ENCODE measurements around the gene LTB4R2.

Gene LTB4R2

DNA sequence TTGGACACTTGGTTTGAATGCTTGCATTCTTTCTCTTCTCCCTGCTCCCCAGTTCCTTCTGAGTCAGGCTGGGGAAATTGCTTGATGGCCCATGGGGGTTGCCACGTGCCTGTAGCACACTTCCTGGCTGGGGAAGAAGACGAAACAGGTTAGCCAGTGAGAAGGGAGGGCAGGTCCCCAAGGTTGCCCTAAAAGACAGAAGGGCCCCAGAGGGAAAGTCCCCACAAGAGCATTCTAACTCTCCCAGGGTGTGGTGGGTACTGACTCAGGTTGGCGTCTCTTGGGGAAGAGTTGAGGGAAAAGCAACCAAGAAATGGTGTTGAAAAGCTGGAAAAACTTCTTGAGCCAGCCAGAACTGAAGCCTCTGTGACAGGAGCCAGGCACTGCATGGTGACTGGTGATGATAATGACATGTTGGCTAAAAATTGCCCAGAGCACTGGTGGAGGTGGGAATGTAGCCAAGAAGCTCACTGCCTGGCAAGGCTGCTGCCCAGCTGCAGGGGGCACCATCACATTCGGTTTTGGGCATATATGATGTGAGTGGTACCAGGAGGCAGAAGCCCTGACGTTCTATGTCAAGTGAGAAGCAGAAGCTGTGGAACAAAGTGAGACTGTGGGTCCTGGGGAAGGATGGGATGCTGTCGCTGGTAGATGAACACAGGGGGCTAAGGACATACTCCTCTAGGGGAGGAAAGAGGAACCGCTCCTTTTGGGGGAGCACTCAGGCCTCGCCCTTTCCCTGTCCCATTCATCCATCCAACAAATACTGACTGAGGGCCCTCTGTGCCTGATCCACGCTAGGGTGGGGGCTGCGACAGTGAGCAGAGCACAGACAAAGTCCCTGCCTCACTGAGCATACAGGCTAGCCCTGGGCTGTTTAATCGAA is 30.4 kb upstream of the LTB4R2 start:
- Histone ChIP-seq H3K9me3 (ENCODE audit: control insufficient read depth, low read length) (no peaks in the 10 kb centered on the region), H3K36me3 (ENCODE audit: control insufficient read depth, insufficient read depth, low read length, severe bottlenecking) (no peaks in the 10 kb centered on the region), H3K4me3 (ENCODE audit: low read length) (no peak overlapping the region), H3K27me3 (replicated peaks; ENCODE audit: control insufficient read depth, insufficient read depth, low read length) (no peaks in the 10 kb centered on the region), H3K9ac (ENCODE audit: low read length) (no peak overlapping the region), H3K4me1 (ENCODE audit: control insufficient read depth, insufficient read depth, low read length) (peaks cover 38% of the 10 kb centered on the region)
- DNase-seq (ENCODE audit: low read depth): no peak

DNA sequence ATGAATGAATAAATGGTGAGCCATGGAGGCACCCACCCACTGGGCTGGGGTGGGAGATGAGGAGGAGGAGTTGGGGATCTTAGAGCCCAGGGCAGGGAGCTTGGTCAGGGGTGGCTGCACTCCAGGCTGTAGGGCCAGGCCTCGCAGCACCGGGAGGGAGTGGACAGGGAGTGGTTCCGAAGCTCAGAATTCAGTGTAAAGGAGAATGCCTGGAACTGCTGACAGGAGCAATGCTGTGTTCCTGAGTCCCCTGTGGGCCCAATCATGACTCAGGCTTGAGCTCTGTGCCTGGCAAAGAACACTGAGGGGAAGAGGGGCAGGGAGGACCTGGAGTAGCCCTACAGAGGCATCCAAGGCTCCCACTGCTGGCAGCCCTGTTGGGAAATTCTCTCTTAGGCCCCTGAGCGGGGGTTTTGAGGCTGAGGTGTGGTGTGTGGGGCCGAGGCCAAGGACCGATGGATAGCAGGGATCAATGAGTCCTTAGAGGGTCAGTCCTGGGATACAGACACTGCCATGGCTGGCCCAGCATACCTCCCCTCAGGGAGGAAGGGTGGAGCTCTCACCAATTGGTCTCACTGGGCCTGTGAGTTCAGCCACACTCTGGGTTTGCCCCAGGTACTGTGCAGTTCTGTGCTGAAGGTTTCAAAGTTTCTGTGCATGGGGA is 29.0 kb upstream of the LTB4R2 start:
- peak; percentile 42 for DNase-seq (ENCODE audit: low read depth)
- no peaks in the 10 kb centered on the region for H3K9me3 ChIP-seq (ENCODE audit: control insufficient read depth, low read length)
- H3K27me3 ChIP-seq (replicated peaks; ENCODE audit: control insufficient read depth, insufficient read depth, low read length): no peaks in the 10 kb centered on the region
- H3K4me1 ChIP-seq (ENCODE audit: control insufficient read depth, insufficient read depth, low read length): peaks cover 38% of the 10 kb centered on the region
- H3K9ac ChIP-seq (ENCODE audit: low read length): peak overlapping the region; percentile 55
- peak overlapping the region; percentile 13 for H3K4me3 ChIP-seq (ENCODE audit: low read length)
- H3K36me3 ChIP-seq (ENCODE audit: control insufficient read depth, insufficient read depth, low read length, severe bottlenecking): no peaks in the 10 kb centered on the region

DNA sequence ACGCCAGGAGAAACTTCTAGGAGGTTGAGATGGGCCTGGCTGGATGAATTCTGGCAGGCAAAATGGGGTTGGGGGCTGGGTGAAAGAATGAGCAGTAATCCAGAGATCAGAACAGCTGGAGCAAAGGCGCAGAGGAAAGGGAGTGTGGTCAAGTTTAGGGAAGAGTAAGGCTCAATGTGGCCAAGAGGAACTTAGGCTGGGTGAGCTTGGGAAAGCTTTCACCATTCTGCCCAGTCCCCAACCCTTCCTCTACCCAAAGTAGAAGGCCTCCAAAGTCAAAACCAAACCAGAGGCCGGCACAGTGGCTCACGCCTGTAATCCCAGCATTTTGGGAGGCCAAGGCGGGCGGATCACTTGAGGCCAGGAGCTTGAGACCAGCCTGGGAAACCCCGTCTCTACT is 28.3 kb upstream of the LTB4R2 start:
- peaks cover 38% of the 10 kb centered on the region for H3K4me1 ChIP-seq (ENCODE audit: control insufficient read depth, insufficient read depth, low read length)
- DNase-seq (ENCODE audit: low read depth): no peak
- H3K9me3 ChIP-seq (ENCODE audit: control insufficient read depth, low read length): no peaks in the 10 kb centered on the region
- no peak overlapping the region for H3K9ac ChIP-seq (ENCODE audit: low read length)
- H3K36me3 ChIP-seq (ENCODE audit: control insufficient read depth, insufficient read depth, low read length, severe bottlenecking): no peaks in the 10 kb centered on the region
- H3K4me3 ChIP-seq (ENCODE audit: low read length): no peak overlapping the region
- no peaks in the 10 kb centered on the region for H3K27me3 ChIP-seq (replicated peaks; ENCODE audit: control insufficient read depth, insufficient read depth, low read length)

DNA sequence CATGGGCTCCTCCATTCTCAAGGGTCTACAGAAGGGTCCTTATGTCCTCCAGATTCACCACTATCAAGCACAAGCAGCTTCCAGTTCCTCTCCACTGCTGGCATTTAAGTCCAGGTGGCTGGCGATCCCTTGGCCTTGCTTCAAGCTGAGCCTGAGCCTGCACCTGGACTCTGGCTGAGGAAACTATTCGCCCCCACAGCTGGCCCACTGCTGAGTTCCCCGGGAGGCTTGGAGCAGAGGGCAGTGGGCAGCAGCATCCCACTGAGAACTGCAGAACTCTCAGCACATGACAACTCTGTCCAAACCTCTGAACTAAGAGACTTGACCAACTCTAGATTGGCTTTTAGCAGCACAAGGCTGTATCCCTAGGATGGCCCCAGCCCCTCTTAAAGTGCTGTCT is 27.2 kb upstream of the LTB4R2 start:
- H3K36me3 ChIP-seq (ENCODE audit: control insufficient read depth, insufficient read depth, low read length, severe bottlenecking): no peaks in the 10 kb centered on the region
- no peak overlapping the region for H3K9ac ChIP-seq (ENCODE audit: low read length)
- peaks cover 29% of the 10 kb centered on the region for H3K4me1 ChIP-seq (ENCODE audit: control insufficient read depth, insufficient read depth, low read length)
- H3K4me3 ChIP-seq (ENCODE audit: low read length): no peak overlapping the region
- H3K9me3 ChIP-seq (ENCODE audit: control insufficient read depth, low read length): no peaks in the 10 kb centered on the region
- H3K27me3 ChIP-seq (replicated peaks; ENCODE audit: control insufficient read depth, insufficient read depth, low read length): no peaks in the 10 kb centered on the region
- DNase-seq (ENCODE audit: low read depth): no peak

DNA sequence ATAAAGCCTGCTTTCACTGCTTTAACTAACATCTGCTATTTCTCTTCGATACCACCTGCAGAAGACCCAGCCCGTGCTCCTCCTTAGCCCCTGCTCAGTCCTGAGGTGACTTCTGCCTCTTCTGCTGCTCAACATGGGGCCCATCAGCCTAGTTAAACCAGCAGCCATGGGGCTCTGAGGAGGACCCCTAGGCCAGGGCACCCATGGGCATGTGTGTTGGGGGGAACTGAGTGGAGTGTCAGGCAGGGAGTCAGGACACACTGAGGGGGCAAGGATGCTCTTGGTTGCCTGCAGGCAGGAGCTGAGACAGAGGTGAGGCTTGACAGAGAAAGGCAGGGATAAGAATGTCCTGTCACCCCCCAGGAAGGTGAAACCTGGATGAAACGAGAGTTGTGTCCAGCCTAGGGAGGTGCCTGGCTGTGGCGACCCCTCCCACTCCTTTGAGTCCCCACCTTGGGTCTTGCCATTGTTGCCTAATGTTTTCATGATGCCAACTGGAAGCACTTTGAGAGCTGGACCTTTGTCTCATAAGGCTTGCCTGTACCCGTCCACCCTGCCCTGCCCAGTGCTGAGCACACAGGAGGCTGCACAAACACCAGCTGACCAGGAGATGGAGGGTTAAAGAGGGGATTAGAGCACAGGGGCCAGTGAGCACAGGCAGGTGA is 26.0 kb upstream of the LTB4R2 start:
- no peak for DNase-seq (ENCODE audit: low read depth)
- no peaks in the 10 kb centered on the region for H3K36me3 ChIP-seq (ENCODE audit: control insufficient read depth, insufficient read depth, low read length, severe bottlenecking)
- H3K9ac ChIP-seq (ENCODE audit: low read length): no peak overlapping the region
- H3K27me3 ChIP-seq (replicated peaks; ENCODE audit: control insufficient read depth, insufficient read depth, low read length): no peaks in the 10 kb centered on the region
- H3K4me1 ChIP-seq (ENCODE audit: control insufficient read depth, insufficient read depth, low read length): peaks cover 23% of the 10 kb centered on the region
- H3K9me3 ChIP-seq (ENCODE audit: control insufficient read depth, low read length): no peaks in the 10 kb centered on the region
- H3K4me3 ChIP-seq (ENCODE audit: low read length): no peak overlapping the region

DNA sequence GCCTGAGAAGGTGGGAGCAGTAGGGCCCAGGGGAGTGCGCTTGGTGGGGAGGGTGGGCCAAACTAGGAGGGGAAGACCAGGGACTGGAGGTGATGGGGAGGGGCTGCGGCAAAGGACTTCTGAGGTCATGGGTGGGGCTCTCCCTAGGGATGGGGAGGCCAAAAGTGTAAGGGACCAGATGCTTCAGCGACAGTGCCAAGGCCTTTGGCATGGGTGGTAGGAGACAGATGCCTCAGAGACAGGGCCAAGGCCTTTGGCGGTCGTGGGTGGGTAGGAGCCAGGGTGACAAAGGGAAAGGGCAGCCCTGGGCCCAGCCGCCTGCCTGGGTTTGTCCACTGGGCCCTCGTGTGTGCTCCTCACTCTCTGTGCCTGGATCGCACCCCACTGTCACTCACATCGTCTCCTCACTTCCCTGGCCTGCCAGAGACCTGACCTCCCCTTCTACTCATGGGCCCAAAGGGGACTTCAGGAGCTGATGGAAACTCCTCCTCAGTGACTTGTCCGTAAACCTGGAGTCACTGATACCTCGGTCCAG is 25.4 kb upstream of the LTB4R2 start:
- H3K4me1 ChIP-seq (ENCODE audit: control insufficient read depth, insufficient read depth, low read length): peaks cover 17% of the 10 kb centered on the region
- DNase-seq (ENCODE audit: low read depth): no peak
- H3K9me3 ChIP-seq (ENCODE audit: control insufficient read depth, low read length): no peaks in the 10 kb centered on the region
- H3K9ac ChIP-seq (ENCODE audit: low read length): no peak overlapping the region
- no peak overlapping the region for H3K4me3 ChIP-seq (ENCODE audit: low read length)
- H3K36me3 ChIP-seq (ENCODE audit: control insufficient read depth, insufficient read depth, low read length, severe bottlenecking): peaks cover 4% of the 10 kb centered on the region
- no peaks in the 10 kb centered on the region for H3K27me3 ChIP-seq (replicated peaks; ENCODE audit: control insufficient read depth, insufficient read depth, low read length)

DNA sequence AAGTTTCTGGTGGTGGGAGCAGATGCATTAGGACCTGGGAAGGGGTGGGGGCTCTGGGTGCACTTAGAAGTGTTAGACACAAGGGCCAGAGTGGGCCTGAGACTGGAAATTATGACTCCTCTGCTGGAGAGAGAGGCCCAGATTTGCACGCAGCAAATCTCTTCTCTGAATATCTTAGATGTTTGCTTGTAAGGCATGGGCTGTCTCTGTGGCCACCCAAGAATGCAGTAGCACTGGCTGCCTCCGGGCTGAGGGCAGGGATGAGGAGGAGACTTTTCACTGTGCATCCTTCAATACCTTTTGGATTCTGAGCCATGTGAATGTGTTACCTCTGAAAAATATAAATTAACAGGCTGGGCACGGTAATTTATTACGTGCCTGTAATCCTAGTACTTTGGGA is 24.6 kb upstream of the LTB4R2 start:
- Histone ChIP-seq H3K4me3 (ENCODE audit: low read length) (no peak overlapping the region), H3K36me3 (ENCODE audit: control insufficient read depth, insufficient read depth, low read length, severe bottlenecking) (peaks cover 12% of the 10 kb centered on the region), H3K9ac (ENCODE audit: low read length) (no peak overlapping the region), H3K4me1 (ENCODE audit: control insufficient read depth, insufficient read depth, low read length) (peaks cover 12% of the 10 kb centered on the region), H3K27me3 (replicated peaks; ENCODE audit: control insufficient read depth, insufficient read depth, low read length) (no peaks in the 10 kb centered on the region), H3K9me3 (ENCODE audit: control insufficient read depth, low read length) (no peaks in the 10 kb centered on the region)
- DNase-seq (ENCODE audit: low read depth): peak; percentile 22

DNA sequence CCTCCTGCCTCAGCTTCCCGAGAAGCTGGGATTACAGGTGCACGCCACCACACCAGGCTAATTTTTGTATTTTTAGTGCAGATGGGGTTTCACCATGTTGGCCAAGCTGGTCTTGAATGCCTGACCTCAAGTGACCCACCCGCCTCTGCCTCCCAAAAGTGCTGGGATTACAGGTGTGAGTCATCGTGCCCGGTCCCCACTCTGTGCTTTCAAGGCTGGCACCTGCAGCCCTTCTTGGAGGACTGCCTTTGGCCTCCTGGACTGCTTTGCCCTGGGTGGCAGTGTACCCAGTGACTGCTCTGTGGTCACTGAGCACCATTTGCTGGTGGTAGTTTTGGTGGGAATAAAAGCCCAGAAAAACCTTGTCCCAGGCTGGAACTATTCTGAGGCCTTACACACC is 22.9 kb upstream of the LTB4R2 start:
- H3K4me1 ChIP-seq (ENCODE audit: control insufficient read depth, insufficient read depth, low read length): no peaks in the 10 kb centered on the region
- no peaks in the 10 kb centered on the region for H3K9me3 ChIP-seq (ENCODE audit: control insufficient read depth, low read length)
- peaks cover 27% of the 10 kb centered on the region for H3K36me3 ChIP-seq (ENCODE audit: control insufficient read depth, insufficient read depth, low read length, severe bottlenecking)
- H3K9ac ChIP-seq (ENCODE audit: low read length): no peak overlapping the region
- no peak overlapping the region for H3K4me3 ChIP-seq (ENCODE audit: low read length)
- DNase-seq (ENCODE audit: low read depth): no peak
- H3K27me3 ChIP-seq (replicated peaks; ENCODE audit: control insufficient read depth, insufficient read depth, low read length): no peaks in the 10 kb centered on the region

DNA sequence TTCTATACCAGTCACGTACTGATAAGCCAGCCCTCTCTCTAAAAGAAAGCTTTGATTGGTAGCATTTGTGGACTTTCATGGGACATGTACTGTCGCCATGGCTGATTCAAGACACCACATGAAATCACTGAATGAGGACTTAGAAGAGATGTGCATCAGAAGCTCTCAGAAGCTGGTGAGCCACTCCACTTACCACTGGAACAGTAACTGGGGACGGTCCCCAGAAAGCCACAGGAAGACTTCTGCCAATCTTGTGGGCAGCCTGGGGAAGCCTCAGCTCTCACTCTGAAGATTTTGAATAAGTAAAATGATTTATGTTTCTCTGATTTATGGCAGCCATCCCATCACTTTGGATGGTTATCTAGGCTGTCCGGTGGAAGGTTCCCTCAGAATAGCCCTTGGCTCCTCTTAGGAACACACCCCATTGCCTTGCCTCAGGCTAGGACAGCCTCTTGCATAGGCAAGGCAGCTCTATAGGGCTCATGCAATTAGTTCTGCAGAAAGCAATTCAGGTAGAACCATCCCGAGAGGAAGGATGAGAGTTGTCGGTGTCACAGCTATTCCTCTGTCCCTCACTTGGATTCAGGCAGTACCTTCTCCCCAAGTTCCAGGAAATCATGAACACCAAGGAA is 20.2 kb upstream of the LTB4R2 start:
- no peaks in the 10 kb centered on the region for H3K27me3 ChIP-seq (replicated peaks; ENCODE audit: control insufficient read depth, insufficient read depth, low read length)
- no peaks in the 10 kb centered on the region for H3K4me1 ChIP-seq (ENCODE audit: control insufficient read depth, insufficient read depth, low read length)
- no peak for DNase-seq (ENCODE audit: low read depth)
- H3K4me3 ChIP-seq (ENCODE audit: low read length): no peak overlapping the region
- peaks cover 41% of the 10 kb centered on the region for H3K36me3 ChIP-seq (ENCODE audit: control insufficient read depth, insufficient read depth, low read length, severe bottlenecking)
- H3K9ac ChIP-seq (ENCODE audit: low read length): no peak overlapping the region
- H3K9me3 ChIP-seq (ENCODE audit: control insufficient read depth, low read length): no peaks in the 10 kb centered on the region

DNA sequence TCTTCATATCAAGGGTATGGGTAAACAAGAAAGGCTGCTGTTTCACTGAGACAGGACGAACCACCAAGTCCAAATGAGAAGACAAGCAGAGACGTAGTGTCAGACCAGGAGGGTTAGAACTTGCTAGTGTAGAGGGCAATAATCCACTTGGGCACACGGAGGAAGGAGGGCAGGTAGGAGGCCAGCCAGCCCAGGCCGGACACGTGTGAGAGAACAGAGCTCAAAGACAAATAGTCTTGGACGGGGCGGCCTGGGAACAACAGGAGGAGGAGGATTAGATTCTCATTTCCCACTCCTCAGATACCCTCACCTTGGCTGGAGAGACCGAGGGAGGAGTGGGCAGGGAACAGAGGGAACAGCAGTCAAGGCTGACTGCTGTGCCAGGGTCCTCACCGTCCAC is 19.2 kb upstream of the LTB4R2 start:
- DNase-seq (ENCODE audit: low read depth): no peak
- Histone ChIP-seq H3K27me3 (replicated peaks; ENCODE audit: control insufficient read depth, insufficient read depth, low read length) (no peaks in the 10 kb centered on the region), H3K36me3 (ENCODE audit: control insufficient read depth, insufficient read depth, low read length, severe bottlenecking) (peaks cover 50% of the 10 kb centered on the region), H3K4me1 (ENCODE audit: control insufficient read depth, insufficient read depth, low read length) (no peaks in the 10 kb centered on the region), H3K9ac (ENCODE audit: low read length) (no peak overlapping the region), H3K4me3 (ENCODE audit: low read length) (no peak overlapping the region), H3K9me3 (ENCODE audit: control insufficient read depth, low read length) (no peaks in the 10 kb centered on the region)

Measured in adipocyte (in vitro differentiated cells).